ENCODE data around the gene ANKRD40. TPM values are rescaled to one million over a fixed set of nuclear protein-coding genes. Genes with fewer than 3 reads are reported as not detected.

ANKRD40 gene
- total RNA-seq, 1 donor from 2014 or later, result 47.0 TPM

GRCh38 chr17:50657627-50658026, 50.1 kb downstream of the ANKRD40 start:
- Mint-ChIP-seq H3K27me3 (ENCODE audit: insufficient read depth) (peaks cover 5% of the 10 kb centered on the region), H3K9me3 (no peaks in the 10 kb centered on the region), H3K36me3 (ENCODE audit: low read depth) (no peaks in the 10 kb centered on the region), H3K4me3 (no peak overlapping the region), H3K4me1 (ENCODE audit: low read depth) (peaks cover 20% of the 10 kb centered on the region), H3K27ac (no peak overlapping the region)
- no peak for DNase-seq (ENCODE audit: low spot score)
- intact Hi-C loops (cut with micrococcal nuclease), result no loop called here

DNA sequence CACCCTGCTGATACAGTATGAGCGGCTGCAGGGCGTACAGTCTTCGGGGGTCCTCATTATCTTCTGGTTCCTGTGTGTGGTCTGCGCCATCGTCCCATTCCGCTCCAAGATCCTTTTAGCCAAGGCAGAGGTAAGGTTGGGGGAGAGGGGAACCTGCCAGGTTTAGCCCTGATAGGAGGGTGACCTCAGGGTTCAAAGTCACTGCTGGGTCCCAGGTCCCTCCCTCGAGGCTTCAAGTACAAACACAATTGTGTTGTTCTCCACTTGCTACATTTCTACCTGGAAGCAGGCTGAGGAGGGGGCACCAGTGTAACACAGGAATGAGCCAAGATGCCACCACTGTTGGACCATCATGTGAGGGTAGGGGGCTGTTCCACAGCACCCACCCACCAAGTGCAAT, 50.7 kb downstream of the ANKRD40 start:
- H3K27me3 Mint-ChIP-seq (ENCODE audit: insufficient read depth), result peaks cover 7% of the 10 kb centered on the region
- no peak for DNase-seq (ENCODE audit: low spot score)
- no peak overlapping the region for H3K4me3 Mint-ChIP-seq
- no peak overlapping the region for H3K27ac Mint-ChIP-seq
- H3K9me3 Mint-ChIP-seq, result peaks cover under 1% of the 10 kb centered on the region
- intact Hi-C loops (cut with micrococcal nuclease), result no loop called here
- H3K36me3 Mint-ChIP-seq (ENCODE audit: low read depth), result no peaks in the 10 kb centered on the region
- H3K4me1 Mint-ChIP-seq (ENCODE audit: low read depth), result peaks cover 17% of the 10 kb centered on the region

DNA sequence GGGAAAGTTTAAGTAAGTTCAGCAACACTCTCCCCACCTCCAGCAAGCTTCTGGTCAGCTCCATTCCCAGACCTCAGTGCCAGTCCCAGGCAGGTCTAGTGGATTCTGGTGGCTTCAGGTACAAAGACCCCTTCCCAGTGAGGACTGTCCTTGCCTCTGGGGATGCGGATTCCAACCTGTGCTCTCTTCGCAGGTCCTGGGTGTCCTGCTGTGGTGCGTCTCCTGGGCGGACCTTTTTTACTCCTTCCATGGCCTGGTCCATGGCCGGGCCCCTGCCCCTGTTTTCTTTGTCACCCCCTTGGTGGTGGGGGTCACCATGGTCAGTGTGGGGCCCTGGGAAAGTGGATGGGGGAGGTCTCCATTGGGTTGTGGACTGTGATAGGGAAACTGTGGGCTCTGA, 51.2 kb downstream of the ANKRD40 start:
- Mint-ChIP-seq H3K27ac (no peak overlapping the region), H3K4me3 (no peak overlapping the region), H3K27me3 (ENCODE audit: insufficient read depth) (peaks cover 11% of the 10 kb centered on the region), H3K4me1 (ENCODE audit: low read depth) (peaks cover 11% of the 10 kb centered on the region), H3K9me3 (peaks cover 4% of the 10 kb centered on the region), H3K36me3 (ENCODE audit: low read depth) (no peaks in the 10 kb centered on the region)
- no peak for DNase-seq (ENCODE audit: low spot score)
- intact Hi-C loops (cut with micrococcal nuclease), result no loop called here

DNA sequence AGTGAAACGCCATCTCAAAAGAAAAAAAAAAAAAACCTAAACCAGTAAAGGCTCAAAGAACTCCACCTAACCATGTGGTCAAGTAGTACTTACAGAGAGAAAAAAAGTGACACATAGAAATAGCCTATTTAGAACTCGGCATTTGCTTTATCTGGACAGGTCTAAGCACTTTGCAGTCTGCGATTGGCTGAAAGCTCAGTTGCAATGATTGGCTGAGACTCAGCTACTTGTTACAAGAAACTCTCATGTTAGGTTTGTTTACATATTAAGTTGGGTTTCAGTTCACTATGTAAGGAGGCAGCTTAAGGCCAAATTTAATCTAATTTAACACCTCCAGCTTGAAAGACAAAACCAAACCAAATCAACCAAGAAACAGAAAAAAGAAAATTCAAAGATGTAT, 54.0 kb downstream of the ANKRD40 start:
- DNase-seq (ENCODE audit: low spot score), result no peak
- Mint-ChIP-seq H3K4me3 (no peak overlapping the region), H3K4me1 (ENCODE audit: low read depth) (no peaks in the 10 kb centered on the region), H3K9me3 (peaks cover 4% of the 10 kb centered on the region), H3K27ac (no peak overlapping the region), H3K36me3 (ENCODE audit: low read depth) (no peaks in the 10 kb centered on the region), H3K27me3 (ENCODE audit: insufficient read depth) (peaks cover 18% of the 10 kb centered on the region)
- intact Hi-C loops (cut with micrococcal nuclease), result no loop called here

GRCh38 chr17:50651661-50652060, 56.1 kb downstream of the ANKRD40 start:
- DNase-seq (ENCODE audit: low spot score), result no peak
- H3K4me3 Mint-ChIP-seq, result no peak overlapping the region
- intact Hi-C loops (cut with micrococcal nuclease), result no loop called here
- peaks cover 4% of the 10 kb centered on the region for H3K9me3 Mint-ChIP-seq
- no peak overlapping the region for H3K27ac Mint-ChIP-seq
- no peaks in the 10 kb centered on the region for H3K36me3 Mint-ChIP-seq (ENCODE audit: low read depth)
- H3K4me1 Mint-ChIP-seq (ENCODE audit: low read depth), result no peaks in the 10 kb centered on the region
- peaks cover 23% of the 10 kb centered on the region for H3K27me3 Mint-ChIP-seq (ENCODE audit: insufficient read depth)

DNA sequence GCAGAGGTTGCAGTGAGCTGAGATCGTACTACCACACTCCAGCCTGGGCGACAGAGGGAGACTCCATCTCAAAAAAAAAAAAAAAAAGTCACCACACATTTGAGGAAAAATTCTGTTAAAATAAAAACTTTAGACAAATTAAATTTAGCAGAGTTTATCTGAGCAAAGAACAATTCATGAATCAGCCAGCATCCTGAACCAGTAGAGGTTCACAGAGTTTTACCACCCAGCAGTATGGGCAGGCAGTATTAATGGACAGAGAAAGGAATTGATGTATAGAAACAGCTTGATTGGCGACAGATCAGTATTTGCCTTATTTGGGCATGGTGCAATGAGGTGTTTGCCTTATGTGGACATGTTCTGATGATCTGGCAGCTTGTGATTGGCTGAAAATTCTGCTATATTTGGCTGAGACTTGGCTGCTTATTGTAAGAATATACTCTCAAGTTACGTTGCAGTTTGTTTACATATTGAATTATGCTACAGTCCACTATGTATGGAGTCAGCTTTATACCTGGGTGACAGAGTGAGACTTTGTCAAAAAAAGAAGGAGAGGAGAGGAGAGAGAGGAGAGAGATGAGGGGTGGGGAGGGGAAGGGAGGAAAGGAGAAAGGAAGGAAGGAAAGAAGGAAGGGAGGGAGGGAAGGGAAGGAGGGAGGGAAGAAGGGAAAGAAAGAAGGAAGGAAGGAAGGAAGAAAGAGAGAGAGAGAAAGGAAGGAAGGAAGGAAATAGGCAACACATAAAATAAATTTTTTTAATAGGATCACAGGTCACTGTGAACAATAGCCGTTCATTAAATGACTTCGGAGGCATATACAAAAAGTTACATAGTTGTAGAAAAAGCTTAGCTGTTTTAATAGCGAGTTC, 58.4 kb downstream of the ANKRD40 start:
- H3K27me3 Mint-ChIP-seq (ENCODE audit: insufficient read depth), result peaks cover 24% of the 10 kb centered on the region
- peaks cover 4% of the 10 kb centered on the region for H3K9me3 Mint-ChIP-seq
- H3K27ac Mint-ChIP-seq, result no peak overlapping the region
- no peak for DNase-seq (ENCODE audit: low spot score)
- no peaks in the 10 kb centered on the region for H3K36me3 Mint-ChIP-seq (ENCODE audit: low read depth)
- H3K4me1 Mint-ChIP-seq (ENCODE audit: low read depth), result no peaks in the 10 kb centered on the region
- intact Hi-C loops (cut with micrococcal nuclease), result no loop called here
- H3K4me3 Mint-ChIP-seq, result no peak overlapping the region

- peaks cover 22% of the 10 kb centered on the region for H3K27me3 Mint-ChIP-seq (ENCODE audit: insufficient read depth)
- no peaks in the 10 kb centered on the region for H3K36me3 Mint-ChIP-seq (ENCODE audit: low read depth)
- peaks cover 4% of the 10 kb centered on the region for H3K9me3 Mint-ChIP-seq
- no peak overlapping the region for H3K27ac Mint-ChIP-seq
- no peak overlapping the region for H3K4me3 Mint-ChIP-seq
- H3K4me1 Mint-ChIP-seq (ENCODE audit: low read depth), result no peaks in the 10 kb centered on the region
- DNase-seq (ENCODE audit: low spot score), result no peak
- intact Hi-C loops (cut with micrococcal nuclease), result no loop called here
Measured at GRCh38 chr17:50647187-50647586, 60.5 kb downstream of the ANKRD40 start.

- DNase-seq (ENCODE audit: low spot score), result no peak
- Mint-ChIP-seq H3K4me3 (no peak overlapping the region), H3K36me3 (ENCODE audit: low read depth) (no peaks in the 10 kb centered on the region), H3K9me3 (no peaks in the 10 kb centered on the region), H3K4me1 (ENCODE audit: low read depth) (no peaks in the 10 kb centered on the region), H3K27ac (no peak overlapping the region), H3K27me3 (ENCODE audit: insufficient read depth) (peaks cover 18% of the 10 kb centered on the region)
- intact Hi-C loops (cut with micrococcal nuclease), result no loop called here
Measured at GRCh38 chr17:50645748-50646682, 61.7 kb downstream of the ANKRD40 start.

Other genes starting within 250 kb of the ANKRD40 start
- gene CHAD, start 239.0 kb downstream of the ANKRD40 start, total RNA-seq, result not detected in 2 replicates
- gene RSAD1, start 229.1 kb downstream of the ANKRD40 start, total RNA-seq, result 53.4 and 54.2 TPM in 2 replicates
- gene MYCBPAP, start 199.5 kb downstream of the ANKRD40 start, total RNA-seq, result 2.6 and 3.8 TPM in 2 replicates
- gene EPN3, start 175.2 kb downstream of the ANKRD40 start, total RNA-seq, result not detected in 2 replicates
- gene SPATA20, start 160.7 kb downstream of the ANKRD40 start, total RNA-seq, result 20.5 and 22.5 TPM in 2 replicates
- 0.05 and 0.07 TPM in 2 replicates for gene CACNA1G, start 147.2 kb downstream of the ANKRD40 start, total RNA-seq
- gene ABCC3, start 73.0 kb downstream of the ANKRD40 start, total RNA-seq, result not detected in 2 replicates
- gene LUC7L3, start 11.7 kb upstream of the ANKRD40 start, total RNA-seq, result 118 and 123 TPM in 2 replicates
- gene ANKRD40CL, start 59.6 kb upstream of the ANKRD40 start, total RNA-seq, result not detected in 2 replicates
- gene WFIKKN2, start 127.7 kb upstream of the ANKRD40 start, total RNA-seq, result not detected in 2 replicates
- 29.6 and 35.5 TPM in 2 replicates for gene TOB1, start 158.4 kb upstream of the ANKRD40 start, total RNA-seq